Measurements from ENCODE around the gene LMTK2. TPM values are rescaled to one million over a fixed set of nuclear protein-coding genes. Genes with fewer than 3 reads are reported as not detected.

Gene LMTK2
- total and polyA plus RNA-seq, 2 donors (not counting 1 experiment from before 2014, with no cell fraction given), result 4.9 to 13.1 TPM

DNA sequence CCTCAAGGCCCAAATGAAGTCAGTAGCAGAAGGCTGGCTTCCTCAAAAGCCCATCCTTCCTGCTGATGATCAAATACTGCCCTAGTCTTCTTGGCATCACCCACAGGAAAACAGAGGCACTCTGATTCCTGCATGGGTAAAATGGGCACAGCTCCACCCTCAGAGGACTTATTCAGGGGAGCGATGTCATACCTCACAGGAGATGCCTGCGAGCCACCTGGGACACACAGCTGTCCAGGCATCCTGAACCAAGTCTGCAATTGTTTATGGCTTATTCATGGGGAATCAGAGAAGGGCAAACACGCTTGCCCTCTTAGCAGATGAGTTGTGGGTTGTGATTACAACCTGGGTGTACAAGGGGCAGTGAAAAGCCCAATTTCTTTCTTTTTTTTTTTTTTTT is 22.0 kb upstream of the LMTK2 start:
- H3K27me3 ChIP-seq (replicated peaks in 1 of 4; ENCODE audit: control extremely low read depth in 1 of 4, control insufficient read depth in 3 of 4, insufficient read depth in 4 of 4, low read length in 3 of 4), result peaks cover 0 to 19% (median 1%) of the 10 kb centered on the region in 4 experiments
- no peaks in the 10 kb centered on the region for H3K9me3 Mint-ChIP-seq (ENCODE audit: insufficient read depth)
- H3K4me2 ChIP-seq (replicated peaks; ENCODE audit: low read depth, low read length, poor library complexity, severe bottlenecking), result no peak overlapping the region
- H3K27ac ChIP-seq (ENCODE audit: low read length in 2 of 2), result no peak overlapping the region
- no peaks in the 10 kb centered on the region for H3K9me3 ChIP-seq (ENCODE audit: control extremely low read depth in 1 of 3, control insufficient read depth in 2 of 3, insufficient read depth in 1 of 3, low read length in 2 of 3)
- H3K4me3 ChIP-seq (ENCODE audit: control extremely low read depth in 1 of 5, extremely low read depth in 1 of 5, insufficient read depth in 1 of 5, low read depth in 2 of 5, low read length in 4 of 5), result no peak overlapping the region
- POLR2A ChIA-PET, result no interaction called here
- no peak overlapping the region for H3K4me3 Mint-ChIP-seq
- H3K36me3 ChIP-seq (replicated peaks in 1 of 2; ENCODE audit: control extremely low read depth in 1 of 2, control insufficient read depth in 1 of 2, extremely low read depth in 1 of 2, insufficient read depth in 2 of 2, low read length in 1 of 2), result no peaks in the 10 kb centered on the region
- no peak for ATAC-seq (ENCODE audit: low read depth)
- no peak overlapping the region for H2AFZ ChIP-seq (ENCODE audit: insufficient read depth, low read depth, low read length, poor library complexity, severe bottlenecking)
- intact Hi-C loops (cut with micrococcal nuclease), result no loop called here
- no peaks in the 10 kb centered on the region for H4K20me1 ChIP-seq (ENCODE audit: control insufficient read depth, insufficient read depth, low read length, poor library complexity, severe bottlenecking)
- no peaks in the 10 kb centered on the region for H3K79me2 ChIP-seq (ENCODE audit: control insufficient read depth, insufficient read depth, low read length)
- no peak overlapping the region for H3K27ac Mint-ChIP-seq
- DNase-seq, result no peak
- 95% methylated on average over 2 of the region's 3 CpGs for WGBS (ENCODE audit: insufficient coverage)
- CTCF ChIA-PET, result no interaction called here
- H3K9ac ChIP-seq (ENCODE audit: low read length), result no peak overlapping the region
- TF ChIP-seq EZH2 (IDR thresholded peaks at IDR 0.05; ENCODE audit: borderline replicate concordance, insufficient read depth, low read depth, low read length, poor library complexity, severe bottlenecking) (no peak), CTCF (IDR thresholded peaks at IDR 0.05) (no peak)
- H3K4me1 ChIP-seq (ENCODE audit: control insufficient read depth in 2 of 2, insufficient read depth in 2 of 2, low read length in 2 of 2), result no peaks in the 10 kb centered on the region
- no peaks in the 10 kb centered on the region for H3K4me1 Mint-ChIP-seq
- peaks cover 32% of the 10 kb centered on the region for H3K27me3 Mint-ChIP-seq

DNA sequence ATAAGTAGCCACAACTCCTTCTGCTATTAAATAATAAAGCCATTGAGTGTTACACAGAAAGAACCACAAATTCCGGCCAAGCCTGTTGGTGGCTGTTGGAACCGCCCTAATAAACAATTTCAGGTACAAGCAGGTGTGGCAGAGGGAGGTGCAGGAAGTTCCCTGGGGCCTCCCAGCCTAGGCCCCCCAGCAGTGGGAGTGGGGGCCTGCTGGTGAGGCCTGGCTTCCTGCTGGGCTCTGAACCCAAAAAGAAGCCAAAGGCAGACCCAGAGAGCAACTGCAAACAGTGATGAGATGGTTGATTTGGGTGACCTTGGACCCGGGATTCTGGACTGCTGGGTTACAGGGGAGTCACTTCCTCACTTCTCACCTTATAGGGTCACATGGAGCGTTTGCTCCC is 21.0 kb upstream of the LMTK2 start:
- no peak overlapping the region for H3K27ac Mint-ChIP-seq
- intact Hi-C loops (cut with micrococcal nuclease), result no loop called here

More for the DNA sequence above, 21.0 kb upstream of the LMTK2 start:
- Histone ChIP-seq H3K4me1 (ENCODE audit: control insufficient read depth in 2 of 2, insufficient read depth in 2 of 2, low read length in 2 of 2) (no peaks in the 10 kb centered on the region), H3K36me3 (replicated peaks in 1 of 2; ENCODE audit: control extremely low read depth in 1 of 2, control insufficient read depth in 1 of 2, extremely low read depth in 1 of 2, insufficient read depth in 2 of 2, low read length in 1 of 2) (no peaks in the 10 kb centered on the region), H3K4me2 (replicated peaks; ENCODE audit: low read depth, low read length, poor library complexity, severe bottlenecking) (no peak overlapping the region), H3K27ac (ENCODE audit: low read length in 2 of 2) (no peak overlapping the region), H3K4me3 (ENCODE audit: control extremely low read depth in 1 of 5, extremely low read depth in 1 of 5, insufficient read depth in 1 of 5, low read depth in 2 of 5, low read length in 4 of 5) (no peak overlapping the region), H3K9me3 (ENCODE audit: control extremely low read depth in 1 of 3, control insufficient read depth in 2 of 3, insufficient read depth in 1 of 3, low read length in 2 of 3) (no peaks in the 10 kb centered on the region), H3K79me2 (ENCODE audit: control insufficient read depth, insufficient read depth, low read length) (no peaks in the 10 kb centered on the region), H3K27me3 (replicated peaks in 1 of 4; ENCODE audit: control extremely low read depth in 1 of 4, control insufficient read depth in 3 of 4, insufficient read depth in 4 of 4, low read length in 3 of 4) (peaks cover 0 to 19% (median 1%) of the 10 kb centered on the region in 4 experiments), H4K20me1 (ENCODE audit: control insufficient read depth, insufficient read depth, low read length, poor library complexity, severe bottlenecking) (no peaks in the 10 kb centered on the region), H3K9ac (ENCODE audit: low read length) (no peak overlapping the region), H2AFZ (ENCODE audit: insufficient read depth, low read depth, low read length, poor library complexity, severe bottlenecking) (no peak overlapping the region)
- Mint-ChIP-seq H3K9me3 (ENCODE audit: insufficient read depth) (no peaks in the 10 kb centered on the region), H3K4me1 (no peaks in the 10 kb centered on the region), H3K27me3 (peaks cover 29% of the 10 kb centered on the region), H3K4me3 (no peak overlapping the region)
- WGBS (ENCODE audit: insufficient coverage), result 69% methylated on average over 2 of the region's 4 CpGs
- DNase-seq (no peak), ATAC-seq (ENCODE audit: low read depth) (no peak)
- CTCF ChIA-PET, result no interaction called here
- POLR2A ChIA-PET, result no interaction called here
- TF ChIP-seq EZH2 (IDR thresholded peaks at IDR 0.05; ENCODE audit: borderline replicate concordance, insufficient read depth, low read depth, low read length, poor library complexity, severe bottlenecking) (no peak), CTCF (IDR thresholded peaks at IDR 0.05) (no peak)

All from B cell (primary cell).